Gastrocnemius medialis (tissue), 4 donors: ENCODE measurements around the gene CTBP1.

Source experiments
- CTCF ChIP-seq, 5 experiments: fragments of 450-650 bp in 3 of 5; fragments of 200-600 bp in 2 of 5; sonication (generic) in 2 of 5; IDR thresholded peaks in 4 of 5; conservative IDR thresholded peaks in 1 of 5; 1 replicate in 4 of 5; 2 replicates in 1 of 5; pipeline ENCODE4 v1.5.1; 2016 to 2019; ENCODE audit warnings: antibody characterized with exemption in 5 of 5, mild to moderate bottlenecking in 3 of 5, moderate library complexity in 3 of 5
- POLR2A ChIP-seq, 2 donors: fragments of 450-650 bp; IDR thresholded peaks; one replicate each; pipeline ENCODE4 v1.6.1; 2017; ENCODE audit warnings: antibody characterized with exemption in 2 of 2, mild to moderate bottlenecking in 2 of 2, moderate library complexity in 2 of 2

- no peak for TF ChIP-seq POLR2A (IDR thresholded peaks at IDR 0.05)
- no peak for TF ChIP-seq CTCF (IDR thresholded peaks at IDR 0.05 in 4 of 5, conservative IDR thresholded peaks at IDR 0.05 in 1 of 5)
These were observed 73.2 kb downstream of the CTBP1 start for GRCh38 chr4:1175635-1176229.
